Activated CD4-positive, alpha-beta T cell treated with anti-CD3 and anti-CD28 coated beads, Interleukin-2, amount 10 ng/mL, durations not matched to agents 7 days and 5 days (primary cell): ENCODE results near the gene CNIH2. TPM values are rescaled to one million over a fixed set of nuclear protein-coding genes. Genes with fewer than 3 reads are reported as not detected.
"Not testable (repeated sequence)": the region's sequence is repeated elsewhere in the genome, so short reads cannot be mapped to it uniquely, and the experiment has no call there.

Experiments used
- CTCF ChIA-PET: fragments of 350-600 bp; sonication (Branson Sonifier 250); formaldehyde crosslinking; loops from one replicate; lab custom pipeline; 2021; ENCODE audit warnings: antibody characterized with exemption; lab: Charles Lee
- POLR2A ChIA-PET: fragments of 350-600 bp; sonication (Branson Sonifier 250); formaldehyde crosslinking; loops from one replicate; lab custom pipeline; 2021; ENCODE audit warnings: antibody characterized with exemption; lab: Charles Lee
- DNase-seq: peaks from one replicate; pipeline ENCODE4 v3.0.0-alpha.2; 2020
- H3K27ac Mint-ChIP-seq: one replicate; pipeline ENCODE4 v1.8.0; 2021; ENCODE audit warnings: mild to moderate bottlenecking, moderate library complexity, mixed read lengths
- H3K27me3 Mint-ChIP-seq: one replicate; pipeline ENCODE4 v1.8.0; 2021; ENCODE audit warnings: mixed read lengths
- H3K36me3 Mint-ChIP-seq: one replicate; pipeline ENCODE4 v1.8.0; 2021; ENCODE audit warnings: low read depth, mixed read lengths
- H3K4me1 Mint-ChIP-seq: one replicate; pipeline ENCODE4 v1.8.0; 2021; ENCODE audit warnings: mixed read lengths
- H3K4me3 Mint-ChIP-seq: one replicate; pipeline ENCODE4 v1.8.0; 2021; ENCODE audit warnings: mild to moderate bottlenecking, moderate library complexity, mixed read lengths
- H3K9me3 Mint-ChIP-seq: one replicate; pipeline ENCODE4 v1.8.0; 2021; ENCODE audit warnings: mixed read lengths
- total RNA-seq, 2 experiments: library from RNA; stranded (reverse); gene quantifications; one replicate each; pipeline ENCODE4 v1.2.3, GENCODE V29; 2021

CNIH2 gene
- total RNA-seq, 2 experiments from 2014 or later: 2.5 TPM

DNA sequence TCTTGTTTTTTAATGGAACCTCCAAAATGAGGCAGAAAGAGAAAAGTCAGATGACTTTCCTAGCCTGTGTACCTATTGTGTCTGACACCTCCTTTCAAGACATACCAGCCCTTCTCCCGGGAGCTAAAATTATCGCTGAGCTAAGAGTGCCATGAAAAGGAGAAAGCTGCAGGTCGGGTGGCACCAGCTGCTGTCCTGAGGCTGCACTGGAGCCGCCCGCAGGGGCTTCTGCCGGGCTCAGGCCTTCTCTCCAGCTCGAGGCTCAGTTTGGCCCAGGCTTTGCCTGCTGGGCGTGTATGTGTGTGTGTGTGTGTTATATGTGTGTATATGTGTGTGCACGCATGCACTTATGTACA lies 37.2 kb upstream of the CNIH2 start:
- no peaks in the 10 kb centered on the region for H3K9me3 Mint-ChIP-seq
- ChIA-PET CTCF (interaction anchor here (1.0 to 2.3 kb wide), 3 partner anchors 10 to 18 kb away, joined by 3 to 18 read pairs (median 3); no protein-coding TSS in a partner anchor), POLR2A (no interaction called here)
- no peaks in the 10 kb centered on the region for H3K27me3 Mint-ChIP-seq
- peaks cover 18% of the 10 kb centered on the region for H3K36me3 Mint-ChIP-seq
- no peak for DNase-seq
- peaks cover 16% of the 10 kb centered on the region for H3K4me1 Mint-ChIP-seq
- no peak overlapping the region for H3K27ac Mint-ChIP-seq
- no peak overlapping the region for H3K4me3 Mint-ChIP-seq

DNA sequence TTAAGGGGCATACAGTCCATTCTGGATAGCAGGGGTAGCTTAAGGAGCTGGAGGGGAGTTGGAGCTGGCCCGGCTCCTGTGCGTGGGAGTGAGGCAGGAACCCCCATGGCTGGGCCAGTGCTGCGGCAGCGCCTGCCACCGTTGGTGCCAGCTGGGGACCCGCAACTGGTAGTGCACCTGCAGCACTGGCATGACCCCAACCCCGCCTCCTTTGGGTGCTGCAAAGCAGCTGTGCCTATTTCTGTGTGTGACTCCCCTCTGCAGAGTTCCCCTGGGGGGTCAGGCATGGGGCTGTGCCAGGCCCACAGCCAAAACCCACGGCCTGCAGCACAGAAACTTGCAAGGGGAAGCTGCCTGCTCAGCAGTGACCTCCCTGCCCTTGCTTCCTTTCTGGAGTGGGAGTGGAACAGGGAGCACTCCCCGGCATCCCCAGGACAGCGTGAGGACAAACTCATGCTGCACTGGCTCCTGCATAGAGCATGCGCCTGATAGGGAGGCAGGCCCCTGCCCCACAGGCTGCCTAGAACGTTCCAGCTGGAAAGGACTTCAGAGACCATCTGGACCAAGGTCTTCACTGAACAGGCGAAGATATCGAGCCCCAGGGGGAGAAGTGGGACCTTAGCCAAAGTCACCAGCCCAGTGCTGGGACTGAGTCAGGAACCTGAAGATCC lies 35.7 kb upstream of the CNIH2 start:
- ChIA-PET CTCF (interaction anchor here (0.5 to 2.3 kb wide), 6 partner anchors 11 to 177 kb away, joined by 3 to 18 read pairs (median 3); no protein-coding TSS in a partner anchor), POLR2A (no interaction called here)
- no peaks in the 10 kb centered on the region for H3K27me3 Mint-ChIP-seq
- H3K36me3 Mint-ChIP-seq: peaks cover 17% of the 10 kb centered on the region
- no peaks in the 10 kb centered on the region for H3K9me3 Mint-ChIP-seq
- H3K4me3 Mint-ChIP-seq: no peak overlapping the region
- H3K27ac Mint-ChIP-seq: peak overlapping the region; percentile 41
- DNase-seq: no peak
- peaks cover 16% of the 10 kb centered on the region for H3K4me1 Mint-ChIP-seq

DNA sequence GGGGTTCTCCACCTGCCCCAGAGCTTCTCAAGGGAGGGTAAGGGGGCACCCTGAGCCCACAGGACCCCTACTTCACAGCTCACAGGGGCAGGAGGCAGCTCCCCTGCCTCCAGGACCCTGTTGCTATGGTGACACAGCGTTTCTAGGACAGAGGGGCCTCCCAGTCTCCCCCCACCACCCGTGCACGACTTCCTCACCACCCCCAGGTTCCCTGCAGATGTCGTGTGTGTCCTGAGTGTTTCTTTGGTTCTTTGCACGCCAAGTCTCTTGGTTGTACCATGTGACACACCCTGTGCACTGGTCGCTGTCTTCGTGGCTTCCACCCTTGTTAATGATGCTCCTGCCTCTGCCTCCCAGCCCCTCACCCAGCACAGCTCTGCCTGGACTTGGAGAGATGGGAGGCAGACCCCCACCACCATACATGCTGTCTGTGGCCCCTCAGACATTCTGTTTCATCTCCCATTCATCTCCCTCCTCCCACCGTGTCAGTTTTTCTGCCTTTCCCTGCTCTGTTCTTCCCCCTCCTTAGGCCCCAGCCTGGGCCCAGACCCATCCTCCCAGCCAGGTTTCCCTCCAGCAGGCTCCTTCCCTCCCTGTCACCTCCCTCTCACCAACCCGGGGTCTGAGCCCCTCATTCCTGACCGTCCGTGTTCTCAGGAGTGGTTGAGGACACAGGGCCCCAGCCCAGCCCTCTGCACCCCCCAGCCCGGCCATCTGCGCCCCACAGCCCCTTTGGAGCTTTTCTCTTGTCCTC lies 34.0 kb upstream of the CNIH2 start:
- ChIA-PET POLR2A (interaction anchor here (0.6 kb wide), 1 partner anchor 12 kb away, joined by 3 read pairs; no protein-coding TSS in a partner anchor), CTCF (interaction anchor here (1.1 to 1.5 kb wide), 4 partner anchors 11 to 39 kb away, joined by 3 to 4 read pairs (median 3); no protein-coding TSS in a partner anchor)
- Mint-ChIP-seq H3K4me3 (no peak overlapping the region), H3K27ac (peak overlapping the region; percentile 80), H3K36me3 (peaks cover 16% of the 10 kb centered on the region), H3K4me1 (peaks cover 17% of the 10 kb centered on the region), H3K27me3 (no peaks in the 10 kb centered on the region), H3K9me3 (no peaks in the 10 kb centered on the region)
- DNase-seq: no peak

DNA sequence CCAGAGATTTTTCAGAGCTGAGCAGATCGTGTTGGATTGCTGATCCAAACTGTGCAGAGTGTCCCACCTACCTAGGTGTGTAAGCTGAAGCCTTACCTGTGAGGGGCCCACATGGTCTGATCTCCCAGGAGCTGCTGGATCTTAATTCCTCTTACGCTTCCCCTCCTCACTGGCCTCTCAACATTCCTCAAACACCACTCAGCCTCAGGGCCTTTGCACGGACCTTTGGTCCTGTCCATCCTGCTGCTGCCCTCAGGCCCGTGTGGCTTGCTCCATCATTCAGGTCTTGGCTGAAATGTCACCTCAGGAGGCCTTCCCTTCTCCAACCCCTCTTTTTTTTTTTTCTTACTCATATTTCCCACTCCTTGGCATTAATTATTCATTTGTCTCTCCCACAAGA lies 30.7 kb upstream of the CNIH2 start:
- Mint-ChIP-seq H3K4me3 (no peak overlapping the region), H3K27me3 (no peaks in the 10 kb centered on the region), H3K36me3 (peaks cover 15% of the 10 kb centered on the region), H3K9me3 (no peaks in the 10 kb centered on the region), H3K27ac (no peak overlapping the region), H3K4me1 (peaks cover 17% of the 10 kb centered on the region)
- CTCF ChIA-PET: interaction anchor here (0.9 to 1.6 kb wide), 2 partner anchors 25 to 139 kb away, joined by 5 to 6 read pairs; no protein-coding TSS in a partner anchor
- POLR2A ChIA-PET: no interaction called here
- no peak for DNase-seq

DNA sequence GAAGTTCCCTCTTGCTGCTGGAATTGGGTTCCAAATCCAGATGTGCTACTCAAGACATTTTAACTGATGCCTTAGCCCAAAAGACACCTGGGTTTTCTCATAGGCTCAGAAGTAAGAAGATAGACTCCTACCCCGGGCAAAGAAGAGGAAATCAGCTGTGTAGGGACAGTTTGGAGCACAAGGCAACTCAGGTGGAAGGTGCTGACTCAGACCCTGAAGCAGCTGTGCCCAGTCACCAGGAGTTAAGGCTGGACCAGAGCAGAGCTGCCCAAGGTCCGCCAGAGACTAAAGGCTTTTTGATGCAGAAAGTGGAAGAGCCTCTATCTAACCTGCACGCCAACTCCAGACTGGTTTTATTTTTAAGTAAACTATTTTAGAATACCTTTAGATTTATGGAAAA lies 30.2 kb upstream of the CNIH2 start:
- no peak for DNase-seq
- ChIA-PET POLR2A (no interaction called here), CTCF (interaction anchor here (1.1 to 1.6 kb wide), 2 partner anchors 25 to 138 kb away, joined by 3 to 5 read pairs; no protein-coding TSS in a partner anchor)
- no peak overlapping the region for H3K27ac Mint-ChIP-seq
- H3K4me1 Mint-ChIP-seq: peaks cover 14% of the 10 kb centered on the region
- H3K4me3 Mint-ChIP-seq: no peak overlapping the region
- H3K9me3 Mint-ChIP-seq: no peaks in the 10 kb centered on the region
- peaks cover 12% of the 10 kb centered on the region for H3K36me3 Mint-ChIP-seq
- H3K27me3 Mint-ChIP-seq: no peaks in the 10 kb centered on the region

DNA sequence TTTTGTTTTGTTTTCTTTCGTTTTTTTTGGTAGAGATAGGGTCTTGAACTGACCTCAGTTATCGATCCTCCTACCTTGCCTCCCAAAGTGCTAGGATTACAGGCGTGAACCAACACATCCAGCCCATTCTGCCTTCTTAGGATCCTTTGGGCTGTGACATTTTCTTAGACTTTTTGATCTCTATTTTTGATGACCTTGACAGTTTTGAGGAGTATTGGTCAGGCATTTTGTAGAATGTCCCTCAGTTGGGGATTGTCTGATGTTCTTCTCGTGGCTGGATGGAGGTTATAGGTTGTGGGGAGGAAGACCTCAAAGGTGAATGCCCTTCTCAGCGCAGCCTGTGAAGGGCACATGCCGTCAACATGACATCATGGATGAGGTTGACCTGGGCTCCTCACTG lies 29.1 kb upstream of the CNIH2 start:
- Mint-ChIP-seq H3K4me1 (peaks cover 15% of the 10 kb centered on the region), H3K9me3 (no peaks in the 10 kb centered on the region), H3K36me3 (peaks cover 10% of the 10 kb centered on the region), H3K27me3 (no peaks in the 10 kb centered on the region), H3K27ac (no peak overlapping the region), H3K4me3 (no peak overlapping the region)
- POLR2A ChIA-PET: no interaction called here
- no peak for DNase-seq
- CTCF ChIA-PET: interaction anchor here (1.1 to 4.5 kb wide), 2 partner anchors 26 to 27 kb away, joined by 3 to 19 read pairs; no protein-coding TSS in a partner anchor

DNA sequence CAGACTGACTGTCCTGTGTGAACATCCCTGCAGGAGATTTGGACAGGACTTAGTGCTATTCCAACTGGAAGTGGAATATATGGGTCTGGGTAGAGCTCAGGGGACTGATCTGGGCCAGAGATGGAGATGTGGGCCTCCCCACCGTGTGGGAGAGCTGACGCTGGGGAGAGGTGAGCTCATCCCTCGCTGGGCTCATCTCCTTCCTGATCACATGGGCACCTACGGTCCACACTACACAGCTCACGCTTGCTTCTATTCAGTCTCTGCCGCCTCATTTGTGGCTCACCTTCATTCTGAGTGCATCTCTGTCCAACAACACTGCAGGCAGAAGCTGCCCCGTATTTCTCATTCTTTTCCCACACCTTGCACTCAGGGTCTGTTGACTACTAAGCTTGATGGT lies 26.2 kb upstream of the CNIH2 start:
- no peaks in the 10 kb centered on the region for H3K27me3 Mint-ChIP-seq
- POLR2A ChIA-PET: no interaction called here
- no peak for DNase-seq
- H3K4me1 Mint-ChIP-seq: peaks cover 25% of the 10 kb centered on the region
- CTCF ChIA-PET: interaction anchor here (1.3 to 4.5 kb wide), 3 partner anchors 13 to 29 kb away, joined by 3 to 19 read pairs (median 5); no protein-coding TSS in a partner anchor
- no peaks in the 10 kb centered on the region for H3K9me3 Mint-ChIP-seq
- no peak overlapping the region for H3K27ac Mint-ChIP-seq
- peaks cover 8% of the 10 kb centered on the region for H3K36me3 Mint-ChIP-seq
- H3K4me3 Mint-ChIP-seq: no peak overlapping the region

DNA sequence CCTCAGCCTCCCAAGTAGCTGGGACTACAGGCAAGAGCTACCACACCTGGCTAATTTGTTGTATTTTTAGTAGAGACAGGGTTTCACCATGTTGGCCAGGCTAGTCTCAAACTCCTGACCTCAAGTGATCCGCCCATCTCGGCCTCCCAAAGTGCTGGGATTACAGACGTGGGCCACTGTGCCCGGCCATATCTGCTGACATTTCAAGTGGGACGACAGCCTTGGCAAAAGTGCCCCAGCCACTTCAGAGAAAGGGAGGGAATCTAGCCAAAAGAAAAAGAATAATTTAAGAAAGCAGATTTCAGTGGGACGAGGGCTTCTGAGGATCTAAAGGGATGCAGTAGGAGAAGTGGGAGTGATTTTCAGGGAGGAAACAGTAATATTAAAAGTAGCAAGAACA lies 24.9 kb upstream of the CNIH2 start:
- H3K4me3 Mint-ChIP-seq, H3K36me3 Mint-ChIP-seq, DNase-seq, H3K9me3 Mint-ChIP-seq, POLR2A ChIA-PET, H3K27me3 Mint-ChIP-seq, H3K27ac Mint-ChIP-seq: not testable (repeated sequence)
- CTCF ChIA-PET: interaction anchor here (1.3 to 4.5 kb wide), 2 partner anchors 12 to 30 kb away, joined by 3 to 19 read pairs; no protein-coding TSS in a partner anchor
- H3K4me1 Mint-ChIP-seq: peaks cover 28% of the 10 kb centered on the region

DNA sequence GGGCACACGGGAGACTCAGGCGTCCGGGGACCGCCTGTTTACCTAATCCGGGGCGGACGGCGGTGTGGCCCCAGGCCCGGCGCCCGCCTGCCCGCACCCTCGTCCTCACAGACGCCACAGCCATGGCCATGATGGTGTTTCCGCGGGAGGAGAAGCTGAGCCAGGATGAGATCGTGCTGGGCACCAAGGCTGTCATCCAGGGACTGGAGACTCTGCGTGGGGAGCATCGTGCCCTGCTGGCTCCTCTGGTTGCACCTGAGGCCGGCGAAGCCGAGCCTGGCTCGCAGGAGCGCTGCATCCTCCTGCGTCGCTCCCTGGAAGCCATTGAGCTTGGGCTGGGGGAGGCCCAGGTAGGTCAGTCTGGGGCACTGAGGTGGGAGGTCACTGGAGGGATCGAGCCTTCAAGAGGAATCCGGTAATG lies 19.5 kb upstream of the CNIH2 start:
- no peak for DNase-seq
- ChIA-PET CTCF (interaction anchor here (0.6 to 1.2 kb wide), 6 partner anchors 21 to 121 kb away, joined by 3 to 5 read pairs (median 3); no protein-coding TSS in a partner anchor), POLR2A (no interaction called here)
- Mint-ChIP-seq H3K27ac (peak overlapping the region; percentile 99), H3K27me3 (no peaks in the 10 kb centered on the region), H3K4me3 (peak overlapping the region; percentile 91), H3K36me3 (peaks cover 20% of the 10 kb centered on the region), H3K9me3 (no peaks in the 10 kb centered on the region), H3K4me1 (peaks cover 33% of the 10 kb centered on the region)

DNA sequence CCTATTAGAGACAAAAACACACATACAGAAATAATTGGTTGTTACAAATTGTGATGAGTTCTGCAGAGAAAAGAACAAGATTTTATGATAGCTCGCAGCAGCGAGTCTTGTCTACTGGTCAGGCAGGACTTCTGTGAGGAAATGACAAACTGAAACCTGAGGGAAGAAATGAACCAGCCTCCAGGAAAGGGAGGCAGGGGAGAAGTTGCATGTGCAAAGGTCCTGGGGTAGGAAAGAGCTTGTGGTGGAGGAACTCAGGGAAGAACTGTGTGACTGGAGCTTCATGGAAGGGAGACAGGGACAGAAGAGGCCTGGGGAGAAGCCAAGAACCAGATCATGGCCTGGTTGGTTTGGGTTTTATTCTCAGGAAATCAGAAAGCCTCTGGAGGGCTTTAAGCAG lies 18.8 kb upstream of the CNIH2 start:
- POLR2A ChIA-PET: no interaction called here
- no peaks in the 10 kb centered on the region for H3K9me3 Mint-ChIP-seq
- no peaks in the 10 kb centered on the region for H3K27me3 Mint-ChIP-seq
- peaks cover 31% of the 10 kb centered on the region for H3K4me1 Mint-ChIP-seq
- no peak for DNase-seq
- H3K27ac Mint-ChIP-seq: peak overlapping the region; percentile 42
- peaks cover 24% of the 10 kb centered on the region for H3K36me3 Mint-ChIP-seq
- H3K4me3 Mint-ChIP-seq: peak overlapping the region; percentile 91
- CTCF ChIA-PET: interaction anchor here (1.0 to 1.2 kb wide), 4 partner anchors 20 to 53 kb away, joined by 3 to 5 read pairs (median 3); no protein-coding TSS in a partner anchor

DNA sequence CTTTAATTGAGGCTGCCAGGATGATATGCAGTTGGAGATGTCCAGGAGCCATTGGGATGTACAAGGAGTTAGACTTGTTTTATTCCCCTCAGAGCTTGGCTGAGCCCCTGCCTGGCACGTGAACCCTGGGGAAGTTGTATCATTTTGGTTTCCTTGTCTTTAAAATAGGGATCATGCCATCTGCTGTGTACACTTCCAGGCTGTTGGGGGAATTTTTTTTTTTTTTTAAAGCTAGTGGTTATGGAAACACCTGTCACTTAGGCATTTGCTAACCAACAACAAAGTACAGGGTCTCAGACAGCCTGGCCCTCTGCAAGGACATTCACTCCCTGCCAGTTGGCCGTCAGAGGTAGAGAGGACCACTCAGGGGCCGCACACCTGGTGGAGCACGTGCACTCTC lies 18.0 kb upstream of the CNIH2 start:
- DNase-seq: no peak
- Mint-ChIP-seq H3K9me3 (no peaks in the 10 kb centered on the region), H3K27ac (no peak overlapping the region), H3K36me3 (peaks cover 29% of the 10 kb centered on the region), H3K27me3 (no peaks in the 10 kb centered on the region), H3K4me1 (peaks cover 31% of the 10 kb centered on the region), H3K4me3 (peak overlapping the region; percentile 91)
- ChIA-PET POLR2A (no interaction called here), CTCF (no interaction called here)

DNA sequence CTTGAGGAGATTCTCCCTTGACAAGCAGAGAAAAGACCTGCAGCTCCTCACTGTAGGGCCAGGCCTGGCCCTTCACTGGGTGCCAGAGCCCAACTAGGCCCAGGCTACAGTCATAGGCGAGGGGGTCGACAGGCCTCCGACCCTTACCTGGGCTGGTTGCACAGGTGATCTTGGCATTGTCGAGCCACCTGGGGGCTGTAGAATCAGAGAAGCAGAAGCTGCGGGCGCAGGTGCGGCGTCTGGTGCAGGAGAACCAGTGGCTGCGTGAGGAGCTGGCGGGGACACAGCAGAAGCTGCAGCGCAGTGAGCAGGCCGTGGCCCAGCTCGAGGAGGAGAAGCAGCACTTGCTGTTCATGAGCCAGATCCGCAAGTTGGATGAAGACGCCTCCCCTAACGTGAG lies 16.4 kb upstream of the CNIH2 start:
- peaks cover 21% of the 10 kb centered on the region for H3K4me1 Mint-ChIP-seq
- H3K27me3 Mint-ChIP-seq: no peaks in the 10 kb centered on the region
- ChIA-PET CTCF (interaction anchor here (1.1 to 1.2 kb wide), 2 partner anchors 21 to 25 kb away, joined by 3 to 4 read pairs; no protein-coding TSS in a partner anchor), POLR2A (interaction anchor here (0.6 kb wide), 1 partner anchor 11 kb away, joined by 3 read pairs; no protein-coding TSS in a partner anchor)
- DNase-seq: no peak
- no peak overlapping the region for H3K27ac Mint-ChIP-seq
- H3K4me3 Mint-ChIP-seq: no peak overlapping the region
- H3K9me3 Mint-ChIP-seq: no peaks in the 10 kb centered on the region
- peaks cover 29% of the 10 kb centered on the region for H3K36me3 Mint-ChIP-seq
